GM12878 (cell line): ENCODE results near the gene ZG16B. TPM values are rescaled to one million over a fixed set of nuclear protein-coding genes. Genes with fewer than 3 reads are reported as not detected.

ENCODE experiments used
- ATAC-seq: fragments of 200-7000 bp; cut with Tn5 transposase; 3 replicates; pipeline ENCODE4 v1.9.1; 2020; ENCODE audit warnings: mild to moderate bottlenecking, moderate library complexity
- BruUV-seq: library from RNA; stranded (reverse); fragments of 400-500 nt; replicated peaks from 2 replicates; lab custom pipeline; 2021; lab: Mats Ljungman, UMichigan
- CTCF ChIA-PET: fragments of 300-600 bp; sonication (Branson Sonifier 250); formaldehyde crosslinking; extraction: SDS; loops from one replicate; lab custom pipeline; 2021; ENCODE audit warnings: inconsistent platforms; lab: Yijun Ruan, JAX
- POLR2A ChIA-PET: fragments of 350-600 bp; formaldehyde crosslinking; extraction: SDS; loops from one replicate; lab custom pipeline; 2021; ENCODE audit warnings: inconsistent platforms; lab: Charles Lee
- RAD21 ChIA-PET: fragments of 300-600 bp; sonication (Branson Sonifier 250); formaldehyde crosslinking; loops from one replicate; lab custom pipeline; 2023; ENCODE audit warnings: antibody characterized with exemption; ENCODE audit not compliant: unreplicated experiment; lab: Charles Lee
- SMC1A ChIA-PET: fragments of 300-600 bp; sonication (Branson Sonifier 250); formaldehyde crosslinking; loops from one replicate; lab custom pipeline; 2023; ENCODE audit not compliant: unreplicated experiment, uncharacterized antibody; lab: Charles Lee
- DNase-seq: peaks from one replicate; pipeline ENCODE4 v3.0.0-alpha.2; 2011; ENCODE audit warnings: low read depth, low spot score
- FAIRE-seq: peaks from 3 replicates; lab custom pipeline; 2011; peaks lifted over from hg19 to GRCh38; lab: Jason Lieb, UNC
- H2AFZ ChIP-seq: 2 replicates; pipeline ENCODE4 v1.6.0; 2011; ENCODE audit warnings: low read depth, low read length, control low read depth; ENCODE audit not compliant: control insufficient read depth
- H3K27ac ChIP-seq: 2 replicates; pipeline ENCODE4 v1.5.1; 2011; ENCODE audit warnings: control low read depth; ENCODE audit not compliant: control insufficient read depth, insufficient read depth
- H3K27me3 ChIP-seq, 2 experiments: replicated peaks in 1 of 2; 2 replicates each; pipeline versions ENCODE4 v1.6.0 to v1.6.1; 2011; ENCODE audit warnings: low read length in 1 of 2; ENCODE audit not compliant: control insufficient read depth in 2 of 2, insufficient read depth in 2 of 2
- H3K36me3 ChIP-seq, 2 experiments: 2 replicates each; pipeline ENCODE4 v1.5.1; 2011; ENCODE audit warnings: low read length in 1 of 2; ENCODE audit not compliant: control insufficient read depth in 2 of 2, insufficient read depth in 2 of 2
- H3K4me1 ChIP-seq: 2 replicates; pipeline ENCODE4 v1.6.1; 2011; ENCODE audit warnings: mild to moderate bottlenecking, low read length, moderate library complexity, mixed read lengths; ENCODE audit not compliant: control insufficient read depth, insufficient read depth
- H3K4me2 ChIP-seq: 2 replicates; pipeline ENCODE4 v1.6.0; 2011; ENCODE audit warnings: control low read depth; ENCODE audit not compliant: control insufficient read depth, insufficient read depth
- H3K4me3 ChIP-seq: fragments of 200-600 bp; sonication (generic); 2 replicates; pipeline ENCODE4 v1.5.1; 2016
- H3K79me2 ChIP-seq: 2 replicates; pipeline ENCODE4 v1.6.0; 2011; ENCODE audit warnings: low read length; ENCODE audit not compliant: control insufficient read depth, insufficient read depth
- H3K9ac ChIP-seq: 2 replicates; pipeline ENCODE4 v1.8.0; 2011; ENCODE audit warnings: low read length, control low read depth, mixed read lengths; ENCODE audit not compliant: control insufficient read depth, insufficient read depth
- H3K9me3 ChIP-seq: replicated peaks from 3 replicates; pipeline ENCODE4 v1.5.1; 2011; ENCODE audit warnings: mild to moderate bottlenecking, low read length; ENCODE audit not compliant: control insufficient read depth, insufficient read depth
- H4K20me1 ChIP-seq: 2 replicates; pipeline ENCODE4 v1.6.0; 2011; ENCODE audit not compliant: control insufficient read depth, insufficient read depth
- EGR1 ChIP-seq, 2 experiments: IDR thresholded peaks; 1 replicate in 1 of 2; 2 replicates in 1 of 2; pipeline ENCODE4 v1.6.1; 2011 to 2012; ENCODE audit warnings: low read depth in 2 of 2, low read length in 2 of 2, borderline replicate concordance in 1 of 2, mild to moderate bottlenecking in 1 of 2, moderate library complexity in 1 of 2
- STAT3 ChIP-seq: IDR thresholded peaks from 2 replicates; pipeline ENCODE4 v1.6.1; 2011; ENCODE audit warnings: low read depth, low read length, improper control_type of control experiment
- USF1 ChIP-seq: IDR thresholded peaks from 2 replicates; pipeline ENCODE4 v1.6.1; 2011; ENCODE audit warnings: borderline replicate concordance, low read depth, mild to moderate bottlenecking, moderate library complexity, mixed read lengths, low read length; ENCODE audit not compliant: insufficient read depth; ENCODE audit errors: extremely low read length
- WGBS: methylation state at CpG from one replicate; pipeline ENCODE4 v1.1.6; 2016; ENCODE audit warnings: low lambda C conversion rate; ENCODE audit not compliant: insufficient replicate concordance, insufficient coverage; ENCODE audit errors: missing lambda C conversion rate; 5-methylcytosine and 5-hydroxymethylcytosine counted together
- in situ Hi-C: fragments of 300-500 bp; cut with MboI; formaldehyde crosslinking; loops from 9 replicates; pipeline ENCODE4 v1.14.3; 2018; ENCODE audit warnings: mixed read lengths
- intact Hi-C: fragments of 100-400 bp; cut with micrococcal nuclease; formaldehyde crosslinking; loops from one replicate; pipeline ENCODE4 v1.14.2; 2022; ENCODE audit not compliant: unreplicated experiment
- polyA plus RNA-seq, 11 experiments: library from polyadenylated mRNA; depleted of rRNA in 4 of 11; unstranded in 6 of 11; stranded (reverse) in 5 of 11; fragments of >200 nt; fragmentation: Nextera tagmentation in 4 of 11; fragmentation: Illumina TruSeq in 1 of 11; extraction: Ambion mirVana in 4 of 11; extraction: Trizol in 1 of 11; gene quantifications; 1 replicate in 1 of 11; 2 replicates in 10 of 11; pipeline versions ENCODE4 v1.2.1 to v1.2.3, GENCODE V29; 2011 to 2016; ENCODE audit warnings: inconsistent platforms in 2 of 11, missing spikeins in 2 of 11, low read depth in 1 of 11
- total RNA-seq, 4 experiments: library from RNA; depleted of rRNA in 3 of 4; stranded (reverse); fragments of >200 nt in 3 of 4; fragmentation: Illumina TruSeq in 1 of 4; extraction: Trizol in 1 of 4; gene quantifications; 2 replicates each; pipeline versions ENCODE4 v1.2.1 to v1.2.3, GENCODE V29; 2013 to 2021

Gene ZG16B
- total and polyA plus RNA-seq, 10 of the 15 experiments (the other 5 are each of a cell fraction or from before 2014, with no cell fraction given), result 1.00 to 11.6 (median 5.8) TPM

DNA sequence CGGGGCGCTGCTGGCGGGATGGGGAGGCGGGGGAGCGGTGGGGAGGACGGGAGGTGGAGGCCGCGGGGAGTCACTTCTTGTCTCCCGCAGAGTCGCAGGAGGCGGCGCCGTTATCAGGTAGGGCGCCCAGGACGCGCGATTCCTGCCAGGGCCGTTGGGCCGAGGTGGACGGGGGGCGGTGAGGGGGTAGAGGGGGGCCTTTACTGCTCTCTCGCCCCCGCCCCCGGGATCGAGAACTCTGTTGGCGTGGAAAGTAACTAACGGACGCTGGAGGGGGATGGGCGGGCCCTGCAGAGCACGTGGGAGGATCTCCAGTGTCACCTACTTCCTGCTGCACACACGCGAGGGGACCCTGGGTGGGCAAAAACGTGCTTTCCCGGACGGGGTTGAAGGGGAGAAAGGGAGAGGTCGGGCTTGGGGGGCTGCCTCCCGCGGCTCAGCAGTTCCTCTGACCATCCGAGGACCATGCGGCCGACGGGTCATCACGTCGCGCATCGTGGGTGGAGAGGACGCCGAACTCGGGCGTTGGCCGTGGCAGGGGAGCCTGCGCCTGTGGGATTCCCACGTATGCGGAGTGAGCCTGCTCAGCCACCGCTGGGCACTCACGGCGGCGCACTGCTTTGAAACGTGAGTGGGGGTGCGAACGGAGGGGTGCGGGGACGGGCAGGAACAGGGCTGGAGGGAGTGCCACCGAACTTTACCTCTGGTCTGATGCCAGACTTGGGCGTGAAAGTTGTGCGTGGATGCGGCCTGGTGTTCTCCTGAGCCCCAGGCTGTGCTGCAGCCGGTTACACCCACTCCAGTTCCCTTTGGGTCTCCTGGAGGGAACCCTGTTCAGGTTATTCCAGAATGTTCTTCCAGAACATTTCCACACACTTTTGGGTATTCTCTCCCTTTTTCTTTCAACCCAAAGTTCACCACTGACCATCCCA is 12.5 kb upstream of the ZG16B start:
- H2AFZ ChIP-seq, result no peak overlapping the region; the same call in 1 of the 2 replicates
- no TSS peak for BruUV-seq
- no peaks in the 10 kb centered on the region for H4K20me1 ChIP-seq
- intact Hi-C loops (no loop called here), in situ Hi-C loops (no loop called here)
- FAIRE-seq (no peak), ATAC-seq (no peak), DNase-seq (no peak)
- 0 out of 2 replicates have a peak overlapping the region, but pooled peaks have one; percentile 30 for H3K4me2 ChIP-seq
- CTCF ChIA-PET, result no interaction called here
- TF ChIP-seq EGR1 (IDR thresholded peaks at IDR 0.05; ENCODE audit: borderline replicate concordance in 1 of 2, low read depth in 2 of 2, low read length in 2 of 2) (peak in 1 of 2 experiments; percentile 34; a peak in 1 of 3 replicates), STAT3 (no peak), USF1 (peak; percentile 43)
- POLR2A ChIA-PET, result no interaction called here
- SMC1A ChIA-PET, result no interaction called here
- H3K79me2 ChIP-seq, result peaks cover 7% of the 10 kb centered on the region
- H3K36me3 ChIP-seq, result no peaks in the 10 kb centered on the region
- 31% methylated on average over 39 of the region's 68 CpGs for WGBS
- RAD21 ChIA-PET, result no interaction called here
- H3K4me1 ChIP-seq, result no peaks in the 10 kb centered on the region
- H3K4me3 ChIP-seq, result peak overlapping the region; percentile 58; the same call in 1 of the 2 replicates
- peak overlapping the region; percentile 58; the same call in 1 of the 2 replicates for H3K27ac ChIP-seq
- H3K9ac ChIP-seq, result peak overlapping the region; percentile 65; the same call in 1 of the 2 replicates
- peaks cover 0 to 1% of the 10 kb centered on the region in 2 experiments; a peak in 1 of 4 replicates for H3K27me3 ChIP-seq
- no peaks in the 10 kb centered on the region for H3K9me3 ChIP-seq
